ENCODE measurements around the gene CRYGN.

The CRYGN gene

DNA sequence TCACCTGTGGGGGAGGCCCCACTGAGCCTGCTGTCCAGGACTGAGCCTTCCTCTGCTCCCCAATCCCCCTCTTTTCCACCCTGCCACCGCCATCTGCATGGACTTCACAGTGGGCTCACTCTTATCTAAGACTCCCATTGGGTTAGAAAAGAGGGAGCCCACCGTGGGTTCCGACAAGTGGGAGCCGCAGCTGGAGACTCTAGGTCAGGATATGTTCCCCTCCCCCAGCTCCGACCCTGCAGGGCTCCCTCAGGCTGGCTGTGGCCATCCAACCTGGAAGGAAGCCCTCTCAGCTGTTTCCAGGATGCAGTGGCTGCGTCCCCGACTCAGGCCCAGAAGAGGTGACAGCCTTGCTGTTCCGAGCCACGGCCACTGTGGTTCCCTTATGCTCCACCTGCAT is 34.9 kb downstream of the CRYGN start:
- DNase-seq, result no peak

DNA sequence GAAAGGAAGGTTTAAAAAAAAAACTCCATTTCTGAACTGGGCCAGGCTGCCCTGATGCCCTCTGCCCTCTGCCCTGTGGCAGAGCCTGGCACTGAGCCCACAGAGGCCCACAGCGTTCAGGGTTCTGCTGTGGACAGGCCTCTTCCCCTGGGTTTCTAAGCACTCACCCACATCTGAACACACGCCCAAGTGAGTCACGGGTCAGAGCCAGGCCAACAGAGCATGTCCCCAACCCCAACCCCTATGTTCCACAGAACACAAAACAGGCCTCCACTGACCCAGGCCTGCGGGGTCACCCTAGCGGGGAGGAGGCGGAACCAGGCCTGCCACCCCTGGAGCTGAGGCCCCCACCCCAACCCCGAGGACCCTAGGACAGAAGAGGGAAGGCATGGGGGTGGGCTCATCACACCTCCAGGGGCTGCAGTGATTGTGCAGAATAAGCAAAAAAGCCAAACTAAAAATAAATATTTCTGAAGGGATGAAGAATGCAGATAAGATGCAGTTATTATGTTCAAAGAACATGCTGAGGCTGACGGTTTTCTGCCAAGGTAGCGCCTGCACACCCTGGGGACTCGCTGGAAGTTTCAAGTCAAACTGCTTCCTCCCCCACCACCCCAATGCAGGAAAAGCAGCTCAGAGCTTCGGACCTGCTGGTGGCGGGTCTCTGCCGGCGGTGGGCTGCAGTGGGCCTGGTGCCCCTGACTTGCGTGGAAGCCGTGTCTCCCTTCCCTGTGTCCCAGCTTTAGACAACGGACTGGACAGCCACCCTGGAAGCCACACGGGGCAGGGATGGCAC is 35.5 kb downstream of the CRYGN start:
- DNase-seq, result no peak

DNA sequence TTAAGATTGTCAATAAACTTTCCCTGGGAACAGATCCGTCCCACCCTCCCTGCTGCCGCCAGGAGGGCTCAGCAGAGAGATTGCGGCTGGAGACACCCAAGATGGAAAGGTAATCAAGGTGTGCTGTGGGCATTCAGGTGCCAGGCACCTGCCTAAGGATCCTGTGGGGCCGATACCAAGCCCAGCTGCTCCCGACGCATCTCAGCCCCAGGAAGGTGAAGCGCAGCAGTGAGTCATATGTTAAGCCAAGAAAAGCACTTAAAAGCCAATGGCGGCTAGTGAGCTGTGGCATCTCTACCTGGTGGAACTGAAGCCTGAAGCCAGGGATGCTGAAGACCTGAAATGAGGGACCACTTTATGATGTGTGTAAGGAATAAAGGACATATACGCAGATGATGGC is 36.2 kb downstream of the CRYGN start:
- no peak for DNase-seq

DNA sequence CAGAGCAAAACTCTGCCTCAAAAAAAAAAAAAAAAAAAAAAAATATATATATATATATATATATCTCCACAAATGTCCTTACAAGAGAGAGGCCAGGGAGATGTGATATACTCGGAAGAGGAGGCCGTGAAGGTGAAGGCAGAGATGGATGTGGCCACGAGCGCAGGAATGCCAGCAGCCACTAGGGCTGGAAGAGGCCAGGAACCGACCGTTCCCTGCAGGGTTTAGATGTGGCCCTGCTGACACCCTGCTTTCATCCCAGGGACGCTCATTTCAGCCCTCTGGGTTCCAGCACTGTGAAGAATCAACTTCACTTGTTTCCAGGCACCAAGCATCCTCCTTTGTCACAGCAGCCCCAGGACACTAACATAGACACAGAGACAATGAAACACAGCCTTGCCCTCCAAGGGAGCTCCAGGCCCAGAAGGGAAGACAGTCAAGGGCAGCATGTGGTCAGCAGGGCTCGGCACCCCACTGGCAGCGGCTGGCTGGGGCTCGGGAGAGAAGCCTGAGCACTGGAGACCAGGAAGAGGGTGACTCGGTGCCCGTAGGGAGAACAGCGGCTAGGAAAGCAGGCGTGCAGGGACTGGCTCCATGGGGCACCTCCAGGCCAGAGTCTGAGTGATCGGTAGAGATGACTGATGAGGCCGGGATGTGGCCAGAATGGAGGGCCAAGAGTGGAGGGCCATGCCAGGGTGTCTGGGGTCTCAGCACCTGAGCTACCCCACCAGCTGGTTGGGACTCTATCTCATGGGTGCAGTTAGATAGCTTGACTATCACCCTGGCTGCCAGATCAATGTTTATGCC is 37.7 kb downstream of the CRYGN start:
- DNase-seq, result no peak

DNA sequence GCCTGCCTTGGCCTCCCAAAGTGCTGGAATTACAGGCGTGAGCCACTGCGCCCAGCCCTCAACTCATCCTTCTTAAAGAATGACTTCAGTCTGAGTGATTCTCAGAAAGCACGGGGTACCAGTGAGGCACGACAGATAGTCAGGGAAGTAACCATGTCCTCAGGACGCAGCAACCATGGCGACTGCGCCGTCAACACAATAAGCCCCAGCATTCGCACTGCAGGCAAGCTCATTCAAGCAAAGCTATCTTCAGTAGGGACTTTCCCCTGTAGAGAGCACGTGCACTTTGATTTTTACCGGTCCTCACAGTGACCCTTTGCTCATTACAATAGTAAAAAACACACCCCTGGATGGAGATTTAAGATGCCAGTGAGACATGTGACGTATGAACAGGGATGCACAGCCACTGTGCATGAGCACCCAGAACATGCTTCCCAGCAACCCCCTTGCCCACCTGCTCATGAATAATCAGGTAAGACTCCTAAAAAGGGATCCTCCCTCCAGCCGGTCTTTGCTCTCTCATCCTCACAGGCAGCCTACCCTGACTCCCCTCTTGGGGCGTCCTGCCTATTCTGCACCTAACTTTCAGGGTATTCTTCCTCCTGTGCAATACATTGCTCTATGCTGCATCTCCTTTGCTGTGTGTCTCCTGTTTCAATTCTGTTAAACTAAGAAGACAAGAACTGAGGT is 39.2 kb downstream of the CRYGN start:
- no peak for DNase-seq

DNA sequence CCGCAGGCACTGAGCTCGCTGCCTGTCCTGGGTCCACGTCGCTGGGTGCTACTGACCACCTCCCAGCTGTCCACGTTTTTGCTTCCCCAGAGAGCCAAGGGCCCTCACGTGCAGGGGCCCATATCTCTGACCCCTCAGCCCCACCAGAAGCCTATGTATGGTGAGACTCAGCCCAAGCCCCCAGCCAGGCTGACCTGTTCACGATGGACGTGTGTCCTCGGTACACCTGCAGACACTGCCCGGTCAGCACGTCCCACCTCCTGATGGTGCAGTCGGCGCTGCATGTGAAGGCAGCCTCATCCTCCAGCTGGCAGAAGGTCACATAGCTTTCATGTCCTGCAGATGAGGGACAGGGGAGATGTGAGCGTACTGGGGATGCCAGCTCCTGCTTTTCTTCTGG is 40.0 kb downstream of the CRYGN start:
- no peak for DNase-seq

DNA sequence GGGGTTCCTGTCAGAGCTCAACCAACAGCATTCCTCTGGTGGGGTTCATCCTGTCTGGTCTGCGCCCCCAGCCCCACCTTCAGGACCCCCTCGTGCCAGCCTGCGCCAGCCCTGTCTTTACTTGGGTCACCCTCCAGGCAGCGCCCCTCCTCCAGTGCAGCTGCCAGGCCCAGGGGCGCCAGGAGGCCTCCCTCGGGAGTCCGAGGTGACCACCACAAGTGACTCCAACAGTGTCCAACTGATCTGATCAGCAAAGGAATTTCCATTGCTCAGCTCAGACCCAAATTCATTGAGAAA is 40.7 kb downstream of the CRYGN start:
- no peak for DNase-seq

DNA sequence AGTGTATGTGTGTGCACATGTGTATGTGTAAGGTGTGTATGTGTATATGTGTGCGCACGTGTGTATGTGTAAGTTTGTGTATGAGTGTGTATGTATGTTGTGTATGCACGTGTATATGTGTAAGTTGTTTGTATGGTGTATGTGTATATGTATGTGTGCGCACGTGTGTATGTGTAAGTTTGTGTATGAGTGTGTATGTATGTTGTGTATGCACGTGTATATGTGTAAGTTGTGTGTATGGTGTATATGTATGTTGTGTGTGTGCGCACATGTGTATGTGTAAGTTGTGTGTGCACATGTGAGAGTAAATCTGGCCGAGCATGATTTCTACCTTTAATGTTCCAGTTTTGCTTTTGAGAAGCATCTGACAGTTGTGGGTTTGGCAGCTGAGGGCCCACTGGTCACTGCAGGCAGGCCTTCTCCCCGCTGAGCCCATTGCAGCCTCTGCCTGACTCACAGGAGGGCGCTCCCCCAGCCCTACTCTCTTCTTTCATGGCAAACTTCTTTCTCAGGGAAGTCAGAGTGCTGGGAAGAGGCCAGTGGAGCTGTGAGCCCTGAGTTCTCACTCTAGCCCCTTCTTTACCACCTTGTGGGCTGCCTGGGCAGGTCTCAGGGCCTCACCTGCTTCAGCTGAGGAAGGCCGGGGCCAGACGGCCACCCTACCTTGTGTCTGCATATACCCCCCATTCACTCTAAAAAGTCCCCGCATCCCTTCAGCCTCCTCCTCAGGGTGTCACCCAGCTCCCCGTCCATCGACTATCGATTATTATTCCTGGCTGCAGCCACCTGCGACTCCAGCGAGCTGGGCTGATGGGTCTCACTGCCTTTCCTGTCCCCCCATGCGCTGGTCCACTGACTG is 41.3 kb downstream of the CRYGN start:
- DNase-seq, result no peak

DNA sequence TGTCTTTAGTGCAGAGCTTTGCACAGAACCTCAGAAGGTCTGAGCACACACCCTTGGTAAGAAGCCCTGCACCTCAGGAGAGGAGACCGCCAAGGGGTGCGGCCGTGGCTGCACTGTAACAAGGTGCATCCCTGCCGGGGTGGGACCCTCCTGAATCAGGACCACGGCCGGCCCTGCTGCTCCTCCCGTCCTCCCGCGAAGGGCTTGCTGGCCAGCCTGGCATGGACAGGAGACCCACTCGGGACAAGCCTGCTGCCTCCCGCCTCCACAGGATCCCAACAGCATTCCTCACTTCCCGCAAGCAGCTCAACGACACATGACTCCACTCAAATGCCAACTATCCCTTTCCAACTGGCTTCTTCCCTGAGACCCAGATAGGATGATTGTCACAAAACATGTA is 42.9 kb downstream of the CRYGN start:
- no peak for DNase-seq

DNA sequence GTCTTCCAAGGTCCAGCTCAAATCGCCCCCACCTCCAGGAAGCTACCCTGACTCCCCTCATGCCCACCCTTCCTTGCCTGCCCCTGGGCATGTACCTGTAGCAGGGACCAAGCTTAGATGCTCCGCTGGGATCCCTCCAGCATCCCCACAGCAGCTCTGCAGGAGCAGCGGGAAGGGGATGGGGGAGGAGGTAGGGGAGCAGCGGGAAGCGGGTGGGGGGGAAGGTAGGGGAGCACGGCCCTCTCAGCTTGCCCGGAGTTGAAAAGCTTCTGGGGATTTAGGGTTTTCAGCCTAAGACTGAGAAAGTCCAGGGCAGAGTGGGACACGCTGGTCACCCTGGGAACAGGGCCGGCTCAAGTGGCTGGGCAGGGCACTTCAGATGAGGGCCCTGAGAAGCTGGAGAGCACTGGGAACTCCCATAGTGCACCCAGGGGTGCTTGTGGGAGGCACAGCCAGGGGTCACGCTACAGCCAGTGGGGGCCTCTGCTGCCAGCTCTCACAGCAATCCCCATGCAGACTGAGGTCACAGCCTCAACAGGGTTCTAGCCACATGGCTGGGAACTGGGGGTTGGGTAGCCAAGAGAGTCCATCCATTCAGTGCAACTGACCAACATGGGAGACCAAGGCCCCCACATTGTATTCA is 43.5 kb downstream of the CRYGN start:
- DNase-seq, result no peak

DNA sequence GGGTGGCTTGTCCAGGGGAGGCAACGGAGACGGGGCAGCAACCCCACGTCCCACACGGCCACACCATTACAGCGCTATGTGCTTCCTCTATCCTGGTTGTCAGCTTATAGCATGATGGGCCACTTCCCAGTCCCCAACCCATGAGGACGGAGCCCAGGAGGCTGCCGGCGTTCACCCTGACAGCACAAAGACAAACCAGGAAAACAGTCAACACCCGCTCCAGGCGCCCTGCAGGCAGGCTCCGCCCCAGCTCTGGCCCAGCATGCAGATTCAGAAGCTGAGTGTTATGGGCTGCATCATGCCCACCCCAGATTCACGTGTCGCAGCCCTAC is 44.9 kb downstream of the CRYGN start:
- DNase-seq, result no peak

DNA sequence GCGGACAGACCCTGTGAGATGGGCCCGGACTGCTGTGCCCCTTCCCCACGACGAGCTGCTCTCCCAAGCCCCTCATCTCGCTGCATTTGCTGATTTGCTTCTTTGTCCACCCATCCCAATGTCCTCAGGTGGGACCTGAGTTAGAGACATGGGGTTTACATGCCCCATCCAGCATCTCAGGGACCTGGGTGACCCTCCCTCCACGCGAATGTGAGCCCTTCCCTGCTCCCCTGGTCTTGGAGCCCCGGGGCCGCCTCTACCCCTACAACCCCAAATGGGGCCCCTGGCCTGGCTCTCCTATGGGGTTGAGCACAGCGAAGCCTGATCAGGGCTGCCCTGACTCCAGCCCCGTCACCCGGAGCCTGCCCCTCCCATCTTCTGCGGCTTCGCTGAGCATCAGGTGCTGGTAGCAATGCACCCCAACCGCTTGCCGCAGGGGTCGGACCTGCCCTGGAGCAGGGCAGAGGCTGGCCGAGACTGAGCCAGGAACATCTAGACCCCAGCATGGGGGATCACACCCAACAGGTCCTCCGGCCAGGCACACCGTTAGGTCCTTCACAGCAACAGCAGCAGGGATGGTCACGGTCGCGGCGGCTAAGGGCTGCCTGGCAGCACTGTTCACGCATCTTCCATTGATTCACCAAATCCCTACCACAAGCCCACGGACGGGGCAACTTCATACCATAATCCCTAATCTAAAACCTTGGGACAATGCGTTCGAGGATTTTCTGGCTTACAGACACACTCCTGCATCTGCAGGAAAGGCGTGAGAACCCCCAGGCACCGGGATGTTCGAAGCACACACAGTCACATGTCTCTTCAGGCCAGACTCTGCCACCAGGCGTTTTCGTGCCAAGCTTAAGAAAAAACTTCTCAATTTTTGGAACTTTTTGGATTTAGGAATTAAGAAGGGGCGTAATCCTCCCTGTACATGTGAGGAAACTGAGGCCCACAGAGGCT is 45.6 kb downstream of the CRYGN start:
- no peak for DNase-seq

DNA sequence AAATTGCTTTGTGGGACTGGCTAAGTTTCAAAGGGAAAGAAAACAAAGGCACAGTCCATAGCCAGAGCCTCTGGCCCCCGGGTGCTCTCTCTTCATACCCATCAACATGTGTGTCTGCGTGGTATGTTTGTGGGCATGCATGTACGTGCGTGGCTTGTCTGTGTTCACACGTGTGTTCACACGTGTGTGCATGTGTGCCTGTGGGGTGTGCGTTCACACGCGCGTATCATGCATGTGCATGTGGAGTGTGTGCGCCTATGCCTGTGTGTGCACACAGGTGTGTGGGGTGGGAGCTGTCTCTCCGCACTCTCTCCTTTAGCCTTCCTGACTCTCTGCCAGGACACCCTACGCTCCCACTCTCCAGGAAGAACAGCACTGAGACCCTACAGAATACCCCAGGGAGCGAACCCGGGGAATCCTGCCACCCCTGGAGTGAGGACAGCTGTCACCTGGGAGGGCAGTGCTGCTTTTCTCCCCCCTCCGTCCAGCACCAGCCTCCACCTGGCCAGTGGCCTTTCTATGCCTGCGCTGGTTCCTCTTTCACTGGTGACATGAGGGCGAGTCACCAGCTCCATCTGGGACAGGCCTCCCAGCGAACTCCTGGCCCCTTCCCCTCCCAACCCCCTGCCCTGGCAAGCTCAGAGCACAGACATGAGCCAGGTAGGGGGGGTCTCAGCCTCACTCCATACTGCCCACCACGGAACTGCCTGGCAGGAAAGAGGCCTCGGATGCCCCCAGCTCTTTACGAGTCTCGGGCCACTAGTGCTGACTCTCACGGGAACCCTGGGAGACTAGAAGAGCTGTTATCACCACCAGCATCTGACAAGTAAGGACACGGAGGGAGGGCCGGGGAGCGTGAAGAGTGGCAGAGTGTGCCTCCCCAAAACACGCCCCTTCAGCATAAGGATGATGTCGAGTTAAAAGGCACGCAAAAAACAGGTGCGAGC is 46.6 kb downstream of the CRYGN start:
- no peak for DNase-seq

DNA sequence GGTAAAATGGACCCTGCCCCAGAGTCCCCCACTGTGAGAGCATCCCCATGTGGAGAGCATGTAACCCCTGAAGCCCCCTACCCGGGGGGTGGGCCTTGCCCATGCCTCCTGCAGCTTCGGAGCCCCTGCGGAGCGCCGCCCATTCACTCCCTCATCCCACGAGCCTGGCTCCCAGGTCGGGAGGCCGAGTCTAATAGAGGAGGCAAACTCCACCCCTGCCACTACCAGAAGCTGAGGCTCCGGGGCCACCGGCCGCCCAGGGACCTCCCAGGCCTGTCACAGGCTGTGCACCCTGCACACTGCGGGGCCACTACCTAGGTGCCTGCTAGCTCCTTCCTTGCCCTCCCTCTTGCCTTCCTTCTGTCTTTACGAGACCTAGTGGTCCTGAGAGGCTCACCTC is 47.5 kb downstream of the CRYGN start:
- DNase-seq, result no peak

DNA sequence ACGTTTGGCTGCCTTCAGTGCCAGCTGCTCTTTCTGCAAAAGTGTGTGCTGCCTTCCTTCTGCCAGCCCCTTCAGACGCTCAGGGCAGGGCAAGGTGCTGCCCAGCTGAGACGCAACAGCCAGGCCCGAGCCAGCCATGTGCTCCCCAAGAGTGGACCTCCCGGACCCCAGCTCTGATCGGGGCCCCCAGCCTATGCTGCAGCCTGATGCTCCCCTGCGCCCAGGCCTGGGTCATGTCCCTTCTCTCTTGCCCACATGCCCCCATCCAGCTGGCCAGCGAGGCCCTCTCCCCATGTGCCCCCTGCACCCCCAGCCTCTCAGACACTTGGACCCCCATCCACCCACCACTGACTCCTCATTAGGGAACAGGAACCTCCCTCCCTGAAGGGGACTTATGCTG is 47.9 kb downstream of the CRYGN start:
- no peak for DNase-seq

DNA sequence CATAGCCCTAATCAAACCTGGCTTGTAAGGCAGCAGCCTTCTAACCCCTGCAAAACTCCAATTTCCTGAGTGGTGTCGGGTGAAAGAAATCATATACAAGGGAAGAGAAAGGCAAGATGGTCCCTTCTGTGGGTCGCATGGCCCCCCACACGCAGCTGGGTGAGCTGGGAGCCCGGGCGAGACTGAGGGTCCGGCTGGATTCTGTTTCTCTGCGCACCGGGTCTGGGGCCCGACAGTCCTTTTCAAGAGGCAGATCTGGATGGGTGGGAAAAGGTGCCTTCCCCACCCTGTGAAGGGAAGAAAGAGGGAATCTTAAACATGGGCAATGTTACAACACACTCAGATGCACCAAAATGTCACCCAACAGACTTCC is 48.6 kb downstream of the CRYGN start:
- DNase-seq, result no peak

DNA sequence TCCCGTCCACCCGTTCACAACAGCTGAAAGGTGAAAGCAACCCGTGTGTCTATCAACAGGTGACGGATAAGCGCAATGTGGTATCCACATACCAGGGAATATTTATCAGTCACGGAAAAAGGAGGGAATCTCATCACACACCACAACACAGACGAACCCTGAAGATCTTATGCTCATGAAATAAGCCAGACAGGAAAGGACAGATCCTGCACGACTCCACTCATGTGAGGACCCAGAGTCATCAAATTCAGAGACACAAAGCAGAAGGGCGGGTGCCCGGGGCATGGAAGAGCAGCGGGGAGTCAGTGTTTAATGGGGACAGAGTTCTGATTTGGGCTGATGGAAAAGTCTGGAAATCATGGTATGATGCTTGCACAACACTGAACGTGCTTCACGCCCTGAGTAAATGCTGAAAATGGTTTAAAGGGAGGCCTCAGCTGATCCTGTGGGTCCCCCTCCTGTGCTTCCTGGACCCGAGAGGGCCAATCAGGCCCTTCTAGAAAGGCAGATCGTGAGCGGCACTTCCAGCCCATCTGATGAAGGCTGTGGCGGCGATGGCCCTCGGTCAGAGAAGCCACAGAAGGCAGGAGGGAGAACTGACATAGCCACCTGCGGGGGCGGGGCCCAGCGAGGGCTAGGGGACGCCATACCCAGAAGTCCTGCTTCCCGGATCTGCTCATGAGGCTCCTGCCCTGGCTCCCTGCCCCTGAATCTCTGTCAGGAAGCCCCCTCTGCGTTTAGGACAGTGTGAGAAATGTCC is 49.2 kb downstream of the CRYGN start:
- no peak for DNase-seq

DNA sequence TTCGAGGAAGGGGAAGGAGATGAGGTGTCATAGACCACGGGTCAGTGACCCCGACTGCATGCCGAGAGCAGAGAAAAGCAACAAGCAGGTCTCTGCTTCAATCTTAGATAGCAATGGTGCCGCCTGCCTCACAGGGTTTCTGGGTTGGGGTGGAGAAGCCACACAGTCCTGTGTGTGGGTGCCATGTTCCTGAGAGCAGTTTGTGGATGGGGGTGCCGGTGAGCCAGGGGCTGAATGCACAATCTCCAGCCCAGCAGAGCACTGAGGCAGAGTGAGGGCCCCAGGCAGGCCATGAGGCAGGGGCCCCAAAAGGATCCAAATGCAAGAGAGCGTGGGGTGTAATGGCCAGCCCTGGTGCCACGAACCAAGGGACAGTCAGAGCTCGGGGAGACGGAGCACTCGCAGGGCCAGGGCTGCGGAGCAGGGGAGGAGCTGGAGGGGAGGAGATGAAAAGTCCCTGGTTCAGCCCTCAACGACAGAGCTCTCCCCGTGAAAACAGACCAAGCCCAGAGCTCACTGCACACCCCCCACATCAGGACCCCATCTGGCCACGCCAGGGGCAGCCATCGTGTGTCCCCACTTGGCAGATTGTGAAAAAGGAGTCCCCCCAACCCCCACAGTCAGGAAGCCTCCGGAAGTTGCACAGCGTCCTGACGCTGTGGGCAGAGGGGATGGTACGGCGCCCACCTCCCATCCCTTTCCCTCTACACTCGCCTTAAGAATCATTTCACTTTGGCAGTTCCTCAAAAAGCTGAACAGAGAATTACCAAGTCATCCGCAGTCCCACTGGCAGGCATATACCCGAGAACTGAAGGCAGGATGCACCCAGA is 50.0 kb downstream of the CRYGN start:
- DNase-seq, result no peak
